H9 (cell line): ENCODE data around the gene MRM3. TPM values are rescaled to one million over a fixed set of nuclear protein-coding genes. Genes with fewer than 3 reads are reported as not detected.

ENCODE experiments used
- DNase-seq: peaks from one replicate; pipeline ENCODE4 v3.0.0-alpha.2; 2017
- H2AFZ ChIP-seq: one replicate; pipeline ENCODE4 v1.6.1; 2013; ENCODE audit warnings: mild to moderate bottlenecking, low read length, control low read depth, moderate library complexity
- H2AK5ac ChIP-seq: 2 replicates; pipeline ENCODE4 v1.6.1; 2013; ENCODE audit warnings: low read length, control low read depth, mixed read lengths; ENCODE audit not compliant: insufficient read length
- H2BK120ac ChIP-seq: one replicate; pipeline ENCODE4 v1.6.1; 2013; ENCODE audit warnings: low read depth, mild to moderate bottlenecking, low read length, control low read depth, inconsistent platforms; ENCODE audit not compliant: poor library complexity, severe bottlenecking
- H2BK12ac ChIP-seq: 2 replicates; pipeline ENCODE4 v1.6.1; 2013; ENCODE audit warnings: low read length, control low read depth, mixed read lengths, low read depth; ENCODE audit not compliant: insufficient read length
- H2BK15ac ChIP-seq: 2 replicates; pipeline ENCODE4 v1.6.1; 2013; ENCODE audit warnings: low read depth, low read length, control low read depth
- H2BK20ac ChIP-seq: one replicate; pipeline ENCODE4 v1.6.1; 2013; ENCODE audit warnings: low read depth, mild to moderate bottlenecking, low read length, control low read depth, inconsistent platforms; ENCODE audit not compliant: poor library complexity, severe bottlenecking
- H2BK5ac ChIP-seq: 2 replicates; pipeline ENCODE4 v1.6.1; 2013; ENCODE audit warnings: low read length, control low read depth, mixed read lengths; ENCODE audit not compliant: insufficient read length
- H3K14ac ChIP-seq: 2 replicates; pipeline ENCODE4 v1.6.1; 2013; ENCODE audit warnings: low read length, control low read depth; ENCODE audit not compliant: insufficient read depth
- H3K18ac ChIP-seq: 2 replicates; pipeline ENCODE4 v1.6.1; 2013; ENCODE audit warnings: low read depth, mild to moderate bottlenecking, mixed read lengths, low read length, control low read depth; ENCODE audit not compliant: insufficient read length
- H3K23ac ChIP-seq: 2 replicates; pipeline ENCODE4 v1.6.1; 2013; ENCODE audit warnings: low read length, control low read depth, mixed read lengths, low read depth; ENCODE audit not compliant: insufficient read length
- H3K23me2 ChIP-seq: 2 replicates; pipeline ENCODE4 v1.6.1; 2013; ENCODE audit warnings: low read depth, mild to moderate bottlenecking, mixed read lengths, low read length, control low read depth; ENCODE audit not compliant: insufficient read length, poor library complexity, severe bottlenecking
- H3K27ac ChIP-seq: 2 replicates; pipeline ENCODE4 v1.5.1; 2013; ENCODE audit warnings: low read length, control low read depth, mixed read lengths, low read depth; ENCODE audit not compliant: insufficient read length
- H3K27me3 ChIP-seq: 2 replicates; pipeline ENCODE4 v1.6.1; 2013; ENCODE audit warnings: low read length, control low read depth, inconsistent platforms; ENCODE audit not compliant: insufficient read depth
- H3K4ac ChIP-seq: 2 replicates; pipeline ENCODE4 v1.6.1; 2013; ENCODE audit warnings: low read depth, mild to moderate bottlenecking, control low read depth, inconsistent platforms, low read length, moderate library complexity
- H3K4me1 ChIP-seq: 2 replicates; pipeline ENCODE4 v1.6.1; 2013; ENCODE audit warnings: low read length, control low read depth, inconsistent platforms; ENCODE audit not compliant: insufficient read depth
- H3K4me2 ChIP-seq: 2 replicates; pipeline ENCODE4 v1.6.1; 2013; ENCODE audit warnings: low read length, control low read depth, mixed read lengths; ENCODE audit not compliant: insufficient read length, insufficient read depth
- H3K56ac ChIP-seq: 2 replicates; pipeline ENCODE4 v1.6.1; 2013; ENCODE audit warnings: low read depth, mild to moderate bottlenecking, mixed read lengths, low read length, control low read depth; ENCODE audit not compliant: insufficient read length
- H3K79me1 ChIP-seq: 2 replicates; pipeline ENCODE4 v1.6.1; 2013; ENCODE audit warnings: low read depth, mild to moderate bottlenecking, moderate library complexity, low read length, control low read depth, inconsistent platforms; ENCODE audit not compliant: insufficient read depth, poor library complexity, severe bottlenecking
- H3K79me2 ChIP-seq: 2 replicates; pipeline ENCODE4 v1.6.1; 2013; ENCODE audit warnings: low read length, control low read depth, inconsistent platforms; ENCODE audit not compliant: insufficient read depth
- H3K9ac ChIP-seq: 2 replicates; pipeline ENCODE4 v1.6.1; 2013; ENCODE audit warnings: low read length, control low read depth, mixed read lengths; ENCODE audit not compliant: insufficient read length; ENCODE audit errors: extremely low read depth
- H3K9me3 ChIP-seq: one replicate; pipeline ENCODE4 v1.6.1; 2013; ENCODE audit warnings: low read depth, low read length, inconsistent platforms; ENCODE audit not compliant: control insufficient read depth
- H3T11ph ChIP-seq: one replicate; pipeline ENCODE4 v1.6.1; 2013; ENCODE audit warnings: mild to moderate bottlenecking, low read length, control low read depth, inconsistent platforms
- H4K20me1 ChIP-seq: one replicate; pipeline ENCODE4 v1.6.1; 2013; ENCODE audit not compliant: control insufficient read depth, insufficient read length, insufficient read depth
- H4K5ac ChIP-seq: 2 replicates; pipeline ENCODE4 v1.6.1; 2013; ENCODE audit warnings: low read depth, mild to moderate bottlenecking, mixed read lengths, low read length, control low read depth; ENCODE audit not compliant: insufficient read length
- H4K8ac ChIP-seq: replicated peaks from 2 replicates; pipeline ENCODE4 v1.6.1; 2013; ENCODE audit warnings: low read length, control low read depth, mixed read lengths, low read depth; ENCODE audit not compliant: insufficient read length
- H4K91ac ChIP-seq: 2 replicates; pipeline ENCODE4 v1.6.1; 2013; ENCODE audit warnings: low read depth, mild to moderate bottlenecking, moderate library complexity, mixed read lengths, low read length, control low read depth; ENCODE audit not compliant: insufficient read length
- H3K27ac Mint-ChIP-seq, 3 experiments: 2 replicates in 2 of 3; 3 replicates in 1 of 3; pipeline ENCODE4 v1.8.0; 2020 to 2021; ENCODE audit warnings: mixed read lengths in 3 of 3, mild to moderate bottlenecking in 1 of 3, moderate library complexity in 1 of 3
- H3K27me3 Mint-ChIP-seq: 2 replicates; pipeline ENCODE4 v1.8.0; 2021; ENCODE audit warnings: low read depth, mild to moderate bottlenecking, moderate library complexity, mixed read lengths
- H3K36me3 Mint-ChIP-seq, 3 experiments: 2 replicates in 2 of 3; 3 replicates in 1 of 3; pipeline ENCODE4 v1.8.0; 2020 to 2021; ENCODE audit warnings: low read depth in 3 of 3, mixed read lengths in 3 of 3; ENCODE audit not compliant: insufficient read depth in 1 of 3
- H3K4me1 Mint-ChIP-seq, 2 experiments: 2 replicates each; pipeline ENCODE4 v1.8.0; 2020; ENCODE audit warnings: mixed read lengths in 2 of 2
- H3K4me3 Mint-ChIP-seq, 2 experiments: 2 replicates in 1 of 2; 3 replicates in 1 of 2; pipeline ENCODE4 v1.8.0; 2020 to 2021; ENCODE audit warnings: mild to moderate bottlenecking in 2 of 2, mixed read lengths in 2 of 2, moderate library complexity in 1 of 2
- H3K9me3 Mint-ChIP-seq, 2 experiments: 2 replicates in 1 of 2; 3 replicates in 1 of 2; pipeline ENCODE4 v1.8.0; 2020; ENCODE audit warnings: mild to moderate bottlenecking in 2 of 2, mixed read lengths in 2 of 2, moderate library complexity in 1 of 2
- WGBS: extraction: QIAGEN DNeasy Blood & Tissue Kit; methylation state at CpG from one replicate; pipeline ENCODE4 v1.1.7; 2013; ENCODE audit warnings: missing lambda C conversion rate, low lambda C conversion rate, mixed read lengths; ENCODE audit not compliant: insufficient read length; ENCODE audit errors: extremely low coverage; 5-methylcytosine and 5-hydroxymethylcytosine counted together
- total RNA-seq: library from RNA; stranded (reverse); gene quantifications from 2 replicates; pipeline ENCODE4 v1.2.1, GENCODE V29; 2021
- TF ChIP-seq, protein P1 (sequence below): fragments of 200-600 bp; sonication (generic); conservative IDR thresholded peaks from 3 replicates; pipeline ENCODE4 v1.8.0; 2021; ENCODE audit warnings: antibody characterized with exemption, mild to moderate bottlenecking

Gene MRM3
- total RNA-seq, 1 experiment from 2014 or later: 25.3 TPM

DNA sequence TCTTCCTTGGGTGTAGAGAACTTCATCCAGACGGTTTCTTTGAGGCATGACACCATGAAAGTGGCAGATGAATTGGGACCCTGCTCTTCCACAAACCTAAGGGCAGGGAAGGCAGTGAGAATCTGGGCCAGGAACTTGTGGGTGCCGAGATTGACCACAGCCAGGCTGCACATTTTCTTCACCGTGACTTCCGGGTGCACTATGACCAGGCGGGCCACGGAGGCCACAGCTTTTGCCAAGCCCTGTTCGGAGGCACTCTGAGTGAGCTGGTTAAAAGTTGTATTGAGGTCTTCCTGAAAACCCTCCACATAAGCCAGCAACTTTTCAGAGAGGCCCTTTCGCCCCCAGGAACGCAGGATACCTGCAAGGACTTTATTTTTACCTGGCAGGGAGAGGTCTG is 36.0 kb upstream of the MRM3 start:
- Mint-ChIP-seq H3K27ac (no peak overlapping the region; a peak in 1 of 7 replicates), H3K4me3 (no peak overlapping the region), H3K36me3 (peaks cover 68 to 96% (median 89%) of the 10 kb centered on the region in 3 experiments), H3K9me3 (peaks cover 15 to 23% of the 10 kb centered on the region in 2 experiments), H3K27me3 (no peaks in the 10 kb centered on the region), H3K4me1 (peaks cover 8 to 10% of the 10 kb centered on the region in 2 experiments)
- Histone ChIP-seq H4K20me1 (peaks cover 5% of the 10 kb centered on the region), H3K18ac (no peak overlapping the region), H4K5ac (no peak overlapping the region), H4K8ac (no peak overlapping the region), H3K9me3 (no peaks in the 10 kb centered on the region), H3K4me2 (no peak overlapping the region), H3K23ac (no peak overlapping the region), H3T11ph (no peak overlapping the region), H3K4ac (no peak overlapping the region), H2BK20ac (no peak overlapping the region), H3K79me2 (peaks cover 9% of the 10 kb centered on the region; the same call in 1 of the 2 replicates), H2BK5ac (no peak overlapping the region), H2BK120ac (no peak overlapping the region), H3K4me1 (no peaks in the 10 kb centered on the region), H2BK12ac (no peak overlapping the region), H2AK5ac (no peak overlapping the region), H3K9ac (no peak overlapping the region), H3K27ac (no peak overlapping the region), H3K79me1 (peaks cover 3% of the 10 kb centered on the region), H3K27me3 (no peaks in the 10 kb centered on the region), H3K14ac (no peak overlapping the region), H4K91ac (no peak overlapping the region), H3K56ac (no peak overlapping the region), H3K23me2 (peaks cover under 1% of the 10 kb centered on the region), H2BK15ac (no peak overlapping the region), H2AFZ (no peak overlapping the region)
- TF ChIP-seq, protein P1, sequence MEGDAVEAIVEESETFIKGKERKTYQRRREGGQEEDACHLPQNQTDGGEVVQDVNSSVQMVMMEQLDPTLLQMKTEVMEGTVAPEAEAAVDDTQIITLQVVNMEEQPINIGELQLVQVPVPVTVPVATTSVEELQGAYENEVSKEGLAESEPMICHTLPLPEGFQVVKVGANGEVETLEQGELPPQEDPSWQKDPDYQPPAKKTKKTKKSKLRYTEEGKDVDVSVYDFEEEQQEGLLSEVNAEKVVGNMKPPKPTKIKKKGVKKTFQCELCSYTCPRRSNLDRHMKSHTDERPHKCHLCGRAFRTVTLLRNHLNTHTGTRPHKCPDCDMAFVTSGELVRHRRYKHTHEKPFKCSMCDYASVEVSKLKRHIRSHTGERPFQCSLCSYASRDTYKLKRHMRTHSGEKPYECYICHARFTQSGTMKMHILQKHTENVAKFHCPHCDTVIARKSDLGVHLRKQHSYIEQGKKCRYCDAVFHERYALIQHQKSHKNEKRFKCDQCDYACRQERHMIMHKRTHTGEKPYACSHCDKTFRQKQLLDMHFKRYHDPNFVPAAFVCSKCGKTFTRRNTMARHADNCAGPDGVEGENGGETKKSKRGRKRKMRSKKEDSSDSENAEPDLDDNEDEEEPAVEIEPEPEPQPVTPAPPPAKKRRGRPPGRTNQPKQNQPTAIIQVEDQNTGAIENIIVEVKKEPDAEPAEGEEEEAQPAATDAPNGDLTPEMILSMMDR: no peak
- no peak for DNase-seq
- WGBS: no CpG with 5 or more reads among the region's 9 CpGs
